Measurements from ENCODE around the gene WASF1.

DNA sequence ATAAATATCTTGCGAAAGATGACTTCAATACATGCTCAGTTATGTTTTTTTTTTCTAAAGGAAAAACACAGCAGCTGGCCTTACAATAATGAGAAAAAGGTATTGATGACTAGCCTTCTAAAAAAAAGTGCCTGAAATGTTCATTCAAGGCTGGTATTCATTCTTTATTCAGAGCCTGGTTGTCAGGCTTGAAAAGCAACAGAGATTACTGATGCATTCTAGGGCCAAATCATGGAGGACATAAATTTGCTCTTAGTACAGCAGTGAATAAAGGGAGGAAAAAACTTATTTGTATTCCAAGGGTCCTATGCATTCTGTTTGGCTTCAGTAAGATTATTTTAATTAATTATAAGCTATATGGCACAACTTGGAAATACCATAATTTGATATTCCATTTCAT lies 83.5 kb downstream of the WASF1 start:
- TF ChIP-seq, protein P1, sequence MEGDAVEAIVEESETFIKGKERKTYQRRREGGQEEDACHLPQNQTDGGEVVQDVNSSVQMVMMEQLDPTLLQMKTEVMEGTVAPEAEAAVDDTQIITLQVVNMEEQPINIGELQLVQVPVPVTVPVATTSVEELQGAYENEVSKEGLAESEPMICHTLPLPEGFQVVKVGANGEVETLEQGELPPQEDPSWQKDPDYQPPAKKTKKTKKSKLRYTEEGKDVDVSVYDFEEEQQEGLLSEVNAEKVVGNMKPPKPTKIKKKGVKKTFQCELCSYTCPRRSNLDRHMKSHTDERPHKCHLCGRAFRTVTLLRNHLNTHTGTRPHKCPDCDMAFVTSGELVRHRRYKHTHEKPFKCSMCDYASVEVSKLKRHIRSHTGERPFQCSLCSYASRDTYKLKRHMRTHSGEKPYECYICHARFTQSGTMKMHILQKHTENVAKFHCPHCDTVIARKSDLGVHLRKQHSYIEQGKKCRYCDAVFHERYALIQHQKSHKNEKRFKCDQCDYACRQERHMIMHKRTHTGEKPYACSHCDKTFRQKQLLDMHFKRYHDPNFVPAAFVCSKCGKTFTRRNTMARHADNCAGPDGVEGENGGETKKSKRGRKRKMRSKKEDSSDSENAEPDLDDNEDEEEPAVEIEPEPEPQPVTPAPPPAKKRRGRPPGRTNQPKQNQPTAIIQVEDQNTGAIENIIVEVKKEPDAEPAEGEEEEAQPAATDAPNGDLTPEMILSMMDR (conservative IDR thresholded peaks at IDR 0.05 in 1 of 2, IDR thresholded peaks at IDR 0.05 in 1 of 2; ENCODE audit: extremely low read depth in 1 of 2, insufficient read depth in 1 of 2, low read depth in 1 of 2, low read length in 2 of 2): no peak
- TF ChIP-seq EZH2 (IDR thresholded peaks at IDR 0.05; ENCODE audit: borderline replicate concordance, low read length): no peak

Measured in mammary epithelial cell (primary cell).